GM21529 (cell line): ENCODE measurements around the gene CCL24.
"Not testable (repeated sequence)": the region's sequence is repeated elsewhere in the genome, so short reads cannot be mapped to it uniquely, and the experiment has no call there.

Experiments used
- ATAC-seq: cut with Tn5 transposase; IDR thresholded peaks from one replicate; pipeline ENCODE4 v1.9.1; 2021; ENCODE audit not compliant: unreplicated experiment

The CCL24 gene

DNA sequence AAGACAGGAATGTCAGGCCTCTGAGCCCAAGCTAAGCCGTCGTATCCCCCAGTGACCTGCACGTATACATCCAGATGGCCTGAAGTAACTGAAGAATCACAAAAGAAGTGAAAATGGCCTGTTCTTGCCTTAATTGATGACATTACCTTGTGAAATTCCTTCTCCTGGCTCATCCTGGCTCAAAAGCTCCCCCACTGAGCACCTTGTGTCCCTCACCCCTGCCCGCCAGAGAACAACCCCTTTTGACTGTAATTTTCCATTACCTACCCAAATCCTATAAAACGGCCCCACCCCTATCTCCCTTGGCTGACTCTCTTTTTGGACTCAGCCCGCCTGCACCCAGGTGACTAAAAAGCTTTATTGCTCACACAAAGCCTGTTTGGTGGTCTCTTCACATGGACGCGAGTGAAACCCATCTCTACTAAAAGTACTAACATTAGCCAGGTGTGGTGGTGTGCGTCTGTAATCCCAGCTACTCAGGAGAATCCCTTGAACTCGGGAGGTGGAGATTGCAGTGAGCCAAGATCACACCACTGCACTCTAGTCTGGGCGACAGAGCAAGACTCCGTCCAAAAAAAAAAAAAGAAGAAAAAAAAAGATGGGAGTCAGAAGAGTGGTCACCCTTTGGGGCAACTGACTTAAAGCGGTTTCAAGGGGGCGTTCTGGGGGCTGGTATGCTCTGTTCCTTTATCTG lies 25.3 kb downstream of the CCL24 start:
- not testable (repeated sequence) for ATAC-seq

DNA sequence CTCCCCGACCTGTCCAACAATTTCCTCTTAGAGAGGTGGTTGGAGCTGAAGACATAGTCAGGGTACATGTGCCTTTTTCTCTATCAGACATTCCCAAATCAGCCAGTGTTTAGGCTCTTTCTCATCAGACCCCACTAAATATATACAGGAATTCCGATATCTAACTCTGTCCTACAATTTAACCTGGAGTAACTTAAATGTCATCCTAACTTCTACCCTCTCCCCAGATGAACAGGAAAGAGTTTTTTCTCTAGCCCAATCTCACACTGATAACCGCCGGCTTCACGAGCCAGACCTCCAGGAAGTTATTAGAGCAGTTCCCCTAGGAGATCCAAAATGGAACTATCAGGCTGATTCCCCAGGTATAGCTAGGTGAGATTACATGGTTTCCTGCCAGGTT lies 30.5 kb downstream of the CCL24 start:
- not testable (repeated sequence) for ATAC-seq

DNA sequence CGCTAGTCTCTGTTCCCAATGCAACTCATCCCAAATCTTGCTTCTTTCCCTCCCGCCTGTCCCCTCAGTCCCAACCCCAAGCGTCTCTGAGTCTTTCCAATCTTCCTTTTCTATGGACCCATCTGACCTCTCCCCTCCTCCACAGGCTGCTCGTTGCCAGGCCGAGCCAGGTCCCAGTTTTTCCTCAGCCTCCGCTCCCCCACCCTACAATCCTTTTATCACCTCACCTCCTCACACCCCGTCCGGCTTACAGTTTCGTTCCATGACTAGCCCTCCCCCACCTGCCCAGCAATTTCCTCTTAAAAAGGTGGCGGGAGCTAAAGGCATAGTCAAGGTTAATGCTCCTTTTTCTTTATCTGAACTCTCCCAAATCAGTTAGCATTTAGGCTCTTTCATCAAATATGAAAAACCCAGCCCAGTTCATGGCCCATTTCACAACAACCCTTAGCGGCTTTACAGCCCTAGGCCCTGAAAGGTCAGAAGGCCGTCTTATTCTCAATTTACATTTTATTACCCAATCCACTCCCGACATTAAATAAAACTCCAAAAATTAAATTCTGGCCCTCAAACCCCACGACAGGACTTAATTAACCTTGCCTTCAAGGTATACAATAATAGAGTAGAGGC lies 32.8 kb downstream of the CCL24 start:
- not testable (repeated sequence) for ATAC-seq

DNA sequence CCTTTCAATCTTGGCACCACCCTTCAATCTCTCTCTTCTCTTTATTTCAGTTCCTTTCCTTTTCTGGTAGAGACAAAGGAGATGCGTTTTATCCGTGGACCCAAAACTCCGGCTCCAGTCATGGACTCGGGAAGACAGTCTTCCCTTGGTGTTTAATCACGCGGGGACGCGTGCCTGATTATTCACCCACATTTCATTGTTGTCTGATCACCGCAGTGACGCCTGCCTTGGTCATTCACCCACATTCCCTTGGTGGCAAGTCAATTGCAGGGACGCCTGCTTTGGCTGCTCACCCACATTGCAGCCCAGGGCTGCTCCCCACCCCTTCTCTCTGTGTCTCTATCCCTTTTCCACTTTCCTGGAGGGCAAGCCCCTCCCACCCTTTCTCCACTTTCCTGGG lies 34.1 kb downstream of the CCL24 start:
- not testable (repeated sequence) for ATAC-seq

DNA sequence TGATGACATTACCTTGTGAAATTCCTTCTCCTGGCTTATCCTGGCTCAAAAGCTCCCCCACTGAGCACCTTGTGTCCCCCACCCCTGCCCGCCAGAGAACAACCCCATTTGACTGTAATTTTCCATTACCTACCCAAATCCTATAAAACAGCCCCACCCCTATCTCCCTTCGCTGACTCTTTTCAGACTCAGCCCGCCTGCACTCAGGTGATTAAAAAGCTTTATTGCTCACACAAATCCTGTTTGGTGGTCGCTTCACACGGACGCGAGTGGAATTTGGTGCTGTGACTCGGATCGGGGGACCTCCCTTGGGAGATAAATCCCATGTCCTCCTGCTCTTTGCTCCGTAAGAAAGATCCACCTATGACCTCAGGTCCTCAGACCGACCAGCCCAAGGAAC lies 34.6 kb downstream of the CCL24 start:
- ATAC-seq: not testable (repeated sequence)

DNA sequence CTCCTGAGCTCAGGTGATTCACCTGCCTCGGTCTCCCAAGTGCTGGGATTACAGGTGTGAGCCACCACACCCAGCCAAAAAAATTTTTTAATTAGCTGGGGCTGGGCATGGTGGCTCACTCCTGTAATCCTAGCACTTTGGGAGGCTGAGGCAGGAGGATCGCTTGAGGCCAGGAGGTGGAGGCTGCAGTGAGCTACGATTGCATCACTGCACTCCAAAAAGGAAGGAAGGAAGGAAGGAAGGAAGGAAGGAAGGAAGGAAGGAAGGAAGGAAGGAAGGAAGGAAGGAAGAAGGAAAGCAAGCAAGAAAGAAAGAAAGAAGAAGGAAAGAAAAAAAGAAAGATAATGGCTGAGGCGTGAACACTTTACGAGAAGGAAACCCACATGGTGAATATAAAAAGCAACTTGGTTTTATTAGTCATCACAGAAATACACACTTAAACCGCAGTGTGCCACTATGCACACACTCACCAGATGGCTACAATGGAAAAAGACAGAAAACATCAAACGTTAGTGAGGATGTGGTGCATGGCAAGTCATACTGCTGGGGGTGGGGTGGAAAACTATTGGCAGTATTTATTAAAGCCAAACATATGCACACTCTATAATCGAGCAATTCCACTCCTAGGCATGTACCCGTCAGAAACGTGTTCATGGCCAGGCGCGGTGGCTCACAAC lies 37.2 kb downstream of the CCL24 start:
- ATAC-seq: no peak

DNA sequence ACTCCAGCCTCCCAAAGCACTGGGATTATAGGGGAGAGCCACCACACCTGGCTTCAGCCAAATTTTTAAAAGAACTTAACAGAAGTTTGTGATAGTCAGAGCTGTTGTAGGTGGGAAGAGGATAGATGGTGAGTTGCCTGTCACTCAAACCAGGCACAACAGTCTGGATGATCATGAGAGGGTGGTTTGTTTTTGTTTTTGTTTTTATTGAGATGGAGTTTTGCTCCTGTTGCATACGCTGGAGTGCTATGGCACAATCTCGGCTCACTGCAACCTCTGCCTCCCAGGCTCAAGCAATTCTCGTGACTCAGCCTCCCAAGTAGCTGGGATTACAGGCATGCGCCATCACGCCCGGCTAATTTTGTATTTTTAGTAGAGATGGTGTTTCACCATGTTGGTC lies 39.6 kb downstream of the CCL24 start:
- not testable (repeated sequence) for ATAC-seq

DNA sequence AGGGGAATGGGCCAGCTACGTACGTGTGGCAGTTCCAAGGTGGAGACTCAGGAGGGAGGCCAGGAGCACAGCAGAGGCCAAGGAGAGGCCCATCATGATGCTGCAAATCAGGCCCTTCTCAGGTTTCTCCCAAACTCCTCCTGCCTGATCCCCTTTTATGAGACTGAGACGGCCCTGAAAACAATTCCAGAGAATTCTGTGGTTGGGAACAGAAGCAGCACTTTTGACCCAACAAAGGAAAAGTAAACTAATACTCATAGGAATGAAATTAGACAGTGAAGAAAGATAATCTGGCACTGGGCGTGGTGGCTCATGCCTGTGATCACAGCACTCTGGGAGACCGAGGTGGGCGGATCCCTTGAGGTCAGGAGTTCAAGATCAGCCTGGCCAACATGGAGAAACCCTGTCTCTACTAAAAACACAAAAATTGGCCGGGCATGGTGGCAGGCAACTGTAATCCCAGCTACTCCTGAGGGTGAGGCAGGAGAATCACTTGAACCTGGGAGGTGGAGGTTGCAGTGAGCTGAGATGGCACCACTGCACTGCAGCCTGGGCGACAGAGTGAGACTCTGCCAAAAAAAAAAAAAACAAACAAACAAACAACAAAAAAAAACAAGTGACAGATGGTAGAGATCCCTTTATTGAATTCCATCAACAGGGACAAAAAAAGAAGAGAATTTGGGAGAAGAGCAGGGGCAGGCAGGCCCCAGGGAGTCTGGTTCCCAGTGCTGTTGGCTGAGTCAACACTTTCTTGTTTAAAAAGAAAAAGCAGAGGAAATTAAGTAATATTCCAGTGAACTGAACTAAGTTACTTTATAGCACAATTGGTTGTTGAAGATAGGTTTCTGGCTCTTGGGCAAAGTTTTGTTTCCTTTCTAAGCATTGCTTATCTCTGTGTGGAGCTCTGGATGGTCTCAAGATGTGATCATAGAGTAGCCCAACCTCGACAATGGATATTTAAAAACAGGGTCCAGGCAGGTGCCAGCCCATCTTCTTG lies 41.2 kb downstream of the CCL24 start, which contains the start of gene CCL26:
TSS of gene CCL26 (minus strand) at position 131 of the 997 bp plus-strand sequence. CDS start at position 96, 35 bp downstream.
- no peak for ATAC-seq

DNA sequence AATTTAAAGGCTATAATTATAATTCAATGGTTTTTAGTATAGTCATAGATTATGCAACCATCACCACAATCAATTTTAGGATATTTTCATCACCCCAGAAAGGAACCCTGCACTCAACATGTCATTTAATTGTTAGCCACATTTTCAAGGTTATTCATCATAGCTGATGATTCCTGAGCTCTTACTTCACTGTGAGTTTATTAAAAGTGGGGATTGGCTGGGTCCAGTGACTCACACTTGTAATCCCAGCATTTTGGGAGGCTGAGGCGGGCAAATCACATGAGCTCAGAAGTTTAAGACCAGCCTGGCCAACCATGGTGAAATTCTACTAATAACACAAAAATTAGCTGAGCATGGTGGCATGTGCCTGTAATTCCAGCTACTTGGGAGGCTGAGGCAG lies 42.4 kb downstream of the CCL24 start:
- no peak for ATAC-seq

DNA sequence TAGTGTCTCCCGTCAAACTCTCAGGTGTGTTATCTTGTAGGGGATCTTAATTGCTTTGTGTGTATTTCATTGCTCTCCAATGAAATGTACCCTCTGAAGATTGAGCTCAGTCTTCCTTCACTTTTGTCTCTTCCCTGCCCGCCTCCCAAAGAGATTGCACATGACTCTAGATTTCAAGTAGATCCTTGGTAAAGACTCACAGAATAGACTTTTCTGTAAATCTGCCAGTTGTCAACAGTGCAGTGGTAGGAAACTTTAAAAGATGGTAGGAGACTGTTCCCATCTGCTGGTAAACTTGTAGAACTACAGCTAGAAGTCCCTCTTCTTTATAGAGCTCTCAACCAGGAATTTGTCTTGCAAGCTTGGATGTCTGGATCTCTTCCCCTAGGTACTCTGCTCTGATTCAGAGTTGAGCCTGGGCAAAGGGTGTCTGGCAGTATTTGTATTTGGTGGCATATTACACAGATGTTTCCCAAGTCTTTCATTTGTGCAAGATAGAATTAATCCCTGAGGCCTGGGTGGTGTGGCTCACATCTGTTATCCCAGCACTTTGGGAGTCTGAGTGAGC lies 51.2 kb downstream of the CCL24 start:
- no peak for ATAC-seq

DNA sequence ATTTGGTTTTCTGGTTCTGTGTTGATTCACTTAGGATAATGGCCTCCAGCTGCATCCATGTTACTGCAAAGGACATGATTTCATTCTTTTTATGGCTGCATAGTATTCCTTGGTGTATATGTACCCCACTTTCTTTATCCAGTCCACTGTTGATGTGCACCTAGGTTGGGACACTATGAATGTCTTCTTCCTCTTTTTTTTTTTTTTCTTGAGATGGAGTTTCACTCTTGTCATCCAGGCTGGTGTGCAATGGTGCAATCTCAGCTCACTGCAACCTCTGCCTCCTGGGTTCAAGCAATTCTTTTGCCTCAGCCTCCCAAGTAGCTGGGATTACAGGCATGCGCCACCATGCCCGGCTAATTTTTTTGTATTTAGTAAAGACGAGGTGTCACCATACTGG lies 51.8 kb downstream of the CCL24 start:
- not testable (repeated sequence) for ATAC-seq
